Right ventricle myocardium inferior (tissue), 1 donor: Measurements from ENCODE around the gene FURIN. TPM values are rescaled to one million over a fixed set of nuclear protein-coding genes. Genes with fewer than 3 reads are reported as not detected.
"Not testable (repeated sequence)": the region's sequence is repeated elsewhere in the genome, so short reads cannot be mapped to it uniquely, and the experiment has no call there.

Experiments
- ATAC-seq: fragments of 200-7000 bp; cut with Tn5 transposase; one replicate; pipeline ENCODE4 v1.9.1; 2020; ENCODE audit warnings: mild to moderate bottlenecking, moderate library complexity
- DNase-seq: peaks from one replicate; pipeline ENCODE4 v3.0.0; 2021; ENCODE audit errors: missing footprints
- intact Hi-C: fragments of 100-400 bp; cut with DNase I; formaldehyde crosslinking; loops from one replicate; pipeline ENCODE4 v1.11.0; 2022
- total RNA-seq: library from RNA; stranded (reverse); fragmentation: NEBNext Ultra II Directional; extraction: Animal tissue kit (Norgen Biotek cat#: 25700); gene quantifications from one replicate; pipeline ENCODE4 v1.2.1, GENCODE V29; 2021
- donor health status: DM: no; HTN: yes; CAD: no; lungs with severe emphysema.

FURIN gene
- total RNA-seq, 1 donor from 2014 or later = 51.2 TPM

GRCh38 chr15:90890839-90891238, 22.5 kb downstream of the FURIN start:
- intact Hi-C loops = no loop called here
- DNase-seq = peak; percentile 11
- no peak for ATAC-seq

- no peak for ATAC-seq
- peak; percentile 58 for DNase-seq
- intact Hi-C loops = no loop called here
Observed at GRCh38 chr15:90891346-90891949, 23.1 kb downstream of the FURIN start.

DNA sequence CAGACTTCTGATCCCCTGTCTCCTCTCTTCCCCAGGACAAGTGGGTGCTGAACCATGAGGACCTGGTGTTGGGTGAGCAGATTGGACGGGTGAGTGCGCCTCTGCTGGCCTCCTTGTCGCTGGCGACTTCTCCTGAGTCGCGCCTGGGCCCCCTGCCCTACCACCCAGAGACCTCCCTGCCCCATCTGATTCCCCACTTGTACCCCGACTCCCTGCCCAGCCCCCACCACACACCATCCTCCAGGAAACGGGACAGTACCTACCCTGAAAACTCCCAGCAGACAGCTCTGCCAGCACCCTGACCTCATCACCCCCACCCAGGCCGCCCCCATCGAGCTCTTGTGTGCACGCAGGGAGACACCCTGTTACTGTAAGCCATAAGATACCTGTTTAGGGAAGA, 23.6 kb downstream of the FURIN start:
- DNase-seq (peak; percentile 11), ATAC-seq (no peak)
- intact Hi-C loops = no loop called here

DNA sequence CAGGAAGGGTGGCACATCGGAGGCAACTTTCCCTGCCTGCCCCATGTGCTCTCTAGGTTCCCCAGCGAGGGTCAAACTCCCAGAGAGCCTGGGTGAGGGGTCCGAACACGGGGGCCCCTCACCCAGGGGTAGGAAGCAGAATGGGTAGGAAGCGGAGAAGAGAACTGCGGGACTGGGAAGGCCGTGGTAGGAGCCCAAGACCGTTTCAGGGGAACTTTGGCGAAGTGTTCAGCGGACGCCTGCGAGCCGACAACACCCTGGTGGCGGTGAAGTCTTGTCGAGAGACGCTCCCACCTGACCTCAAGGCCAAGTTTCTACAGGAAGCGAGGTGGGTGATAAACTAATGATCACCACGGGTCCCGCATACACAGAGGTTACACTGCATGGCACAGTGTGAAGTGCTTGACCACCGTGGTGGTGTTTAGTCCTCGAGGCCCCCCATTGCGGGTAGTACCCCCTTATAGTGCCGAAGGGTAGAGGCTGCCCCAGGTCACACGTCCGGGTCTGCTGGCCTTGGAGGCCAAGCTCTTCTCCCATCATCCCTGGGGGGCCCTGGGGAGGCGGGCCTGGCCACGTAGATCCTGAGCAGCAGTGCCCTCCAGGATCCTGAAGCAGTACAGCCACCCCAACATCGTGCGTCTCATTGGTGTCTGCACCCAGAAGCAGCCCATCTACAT, 24.2 kb downstream of the FURIN start:
- intact Hi-C loops = no loop called here
- DNase-seq (peak; percentile 26), ATAC-seq (no peak)

DNA sequence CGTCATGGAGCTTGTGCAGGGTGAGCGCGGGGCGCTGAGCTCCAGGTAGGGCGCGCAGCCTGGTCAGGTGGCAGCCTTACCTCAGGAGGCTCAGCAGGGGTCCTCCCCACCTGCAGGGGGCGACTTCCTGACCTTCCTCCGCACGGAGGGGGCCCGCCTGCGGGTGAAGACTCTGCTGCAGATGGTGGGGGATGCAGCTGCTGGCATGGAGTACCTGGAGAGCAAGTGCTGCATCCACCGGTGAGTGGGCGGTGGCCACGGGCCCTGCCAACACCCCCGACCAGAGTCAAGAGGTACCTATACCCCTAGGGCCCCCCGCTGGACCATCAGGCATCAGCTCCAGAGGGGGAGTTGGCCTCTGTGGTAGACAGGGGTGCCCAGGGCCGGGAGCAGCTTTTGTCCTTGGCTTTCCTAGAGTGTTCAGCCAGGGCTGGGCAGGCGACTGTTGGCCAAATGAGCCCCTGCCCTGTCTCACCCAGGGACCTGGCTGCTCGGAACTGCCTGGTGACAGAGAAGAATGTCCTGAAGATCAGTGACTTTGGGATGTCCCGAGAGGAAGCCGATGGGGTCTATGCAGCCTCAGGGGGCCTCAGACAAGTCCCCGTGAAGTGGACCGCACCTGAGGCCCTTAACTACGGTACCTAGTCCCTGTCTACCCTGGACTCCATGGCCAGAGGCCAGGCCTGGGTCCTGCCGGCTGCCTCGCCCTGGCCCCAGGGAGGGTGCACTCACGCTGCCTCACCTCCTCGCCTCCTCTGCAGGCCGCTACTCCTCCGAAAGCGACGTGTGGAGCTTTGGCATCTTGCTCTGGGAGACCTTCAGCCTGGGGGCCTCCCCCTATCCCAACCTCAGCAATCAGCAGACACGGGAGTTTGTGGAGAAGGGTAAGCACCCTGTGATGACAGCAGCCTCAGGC, 25.0 kb downstream of the FURIN start:
- DNase-seq = peak; percentile 53
- ATAC-seq = no peak
- intact Hi-C loops = no loop called here

DNA sequence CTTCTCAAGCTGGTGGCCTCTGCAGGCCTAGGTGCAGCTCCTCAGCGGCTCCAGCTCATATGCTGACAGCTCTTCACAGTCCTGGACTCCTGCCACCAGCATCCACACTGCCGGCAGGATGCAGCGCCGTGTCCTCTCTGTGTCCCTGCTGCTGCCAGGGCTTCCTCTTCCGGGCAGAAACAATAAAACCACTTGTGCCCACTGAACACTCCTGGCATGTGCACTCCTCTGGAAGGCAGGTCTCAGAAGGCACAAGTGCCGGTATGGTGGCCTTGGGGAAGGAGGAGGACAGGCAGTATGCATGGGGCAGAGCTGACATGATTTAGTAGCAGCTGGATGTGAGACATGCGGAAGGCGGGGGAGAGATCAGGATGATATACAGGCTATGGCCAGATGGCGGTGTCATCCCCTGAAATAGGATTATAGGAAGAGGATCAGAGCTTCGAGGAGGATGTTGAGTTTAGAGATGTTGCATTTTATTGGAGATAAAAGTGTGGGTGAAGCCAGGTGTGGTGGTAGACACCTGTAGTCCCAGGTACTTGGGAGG, 27.3 kb downstream of the FURIN start:
- ATAC-seq = no peak
- no peak for DNase-seq
- intact Hi-C loops = no loop called here

- DNase-seq = peak; percentile 9
- ATAC-seq, intact Hi-C loops: not testable (repeated sequence)
Observed at GRCh38 chr15:90897131-90897655, 28.8 kb downstream of the FURIN start.

GRCh38 chr15:90901175-90902039, 33.0 kb downstream of the FURIN start:
- no peak for ATAC-seq
- DNase-seq = no peak
- intact Hi-C loops = no loop called here

- peak; percentile 94 for ATAC-seq
- intact Hi-C loops = no loop called here
- DNase-seq = peak; percentile 90
Observed at GRCh38 chr15:90902040-90902839, 33.9 kb downstream of the FURIN start.

DNA sequence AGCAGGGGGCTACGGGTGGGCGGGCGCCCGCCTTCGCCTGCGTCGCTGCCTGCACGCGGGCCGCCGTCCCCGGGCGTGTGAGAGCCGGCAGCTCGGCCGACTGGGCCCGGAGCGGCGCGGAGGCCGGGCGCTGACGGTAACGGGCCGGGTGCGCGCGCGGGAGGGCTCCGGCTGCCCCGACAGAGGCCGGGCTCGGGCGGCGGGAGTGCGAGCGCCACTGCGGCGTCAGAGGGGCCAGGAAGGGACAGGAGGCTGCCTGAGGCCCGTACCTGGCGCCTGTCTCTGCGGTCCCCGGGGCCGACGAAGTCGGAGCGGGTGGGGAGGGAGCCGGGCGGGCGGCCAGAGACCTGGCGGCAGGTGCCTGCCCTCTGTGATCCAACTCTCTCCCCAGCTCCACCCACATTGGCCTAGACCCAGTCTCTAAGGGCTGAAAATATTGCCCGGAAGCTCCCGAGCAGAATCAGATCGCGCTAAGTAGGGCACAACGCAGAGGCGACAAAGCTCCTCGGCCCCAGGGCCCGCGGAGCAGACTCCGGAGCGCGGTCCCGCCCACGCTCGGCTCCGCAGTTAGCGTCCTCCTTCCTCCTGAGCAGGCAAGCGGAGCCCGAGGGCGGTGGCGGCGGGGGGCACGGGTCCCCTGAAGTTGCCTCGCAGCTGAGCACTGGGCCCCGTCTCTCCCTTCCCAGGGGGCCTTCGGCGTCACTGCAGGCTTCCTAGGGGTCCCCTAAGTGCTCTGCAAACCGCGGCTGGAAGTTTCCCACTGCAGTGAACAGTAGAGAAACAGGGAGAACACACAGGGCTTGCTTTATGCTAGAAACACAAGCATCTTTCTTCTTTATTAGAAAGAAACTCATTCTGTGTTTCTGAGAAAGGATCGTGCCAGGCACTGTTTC, 34.7 kb downstream of the FURIN start, which contains the start of gene MAN2A2:
Gene MAN2A2 (plus strand): TSS at position 463 of the 893 bp plus-strand sequence. CDS start 906 bp downstream, outside the sequence.
- DNase-seq = peak; percentile 89

DNA sequence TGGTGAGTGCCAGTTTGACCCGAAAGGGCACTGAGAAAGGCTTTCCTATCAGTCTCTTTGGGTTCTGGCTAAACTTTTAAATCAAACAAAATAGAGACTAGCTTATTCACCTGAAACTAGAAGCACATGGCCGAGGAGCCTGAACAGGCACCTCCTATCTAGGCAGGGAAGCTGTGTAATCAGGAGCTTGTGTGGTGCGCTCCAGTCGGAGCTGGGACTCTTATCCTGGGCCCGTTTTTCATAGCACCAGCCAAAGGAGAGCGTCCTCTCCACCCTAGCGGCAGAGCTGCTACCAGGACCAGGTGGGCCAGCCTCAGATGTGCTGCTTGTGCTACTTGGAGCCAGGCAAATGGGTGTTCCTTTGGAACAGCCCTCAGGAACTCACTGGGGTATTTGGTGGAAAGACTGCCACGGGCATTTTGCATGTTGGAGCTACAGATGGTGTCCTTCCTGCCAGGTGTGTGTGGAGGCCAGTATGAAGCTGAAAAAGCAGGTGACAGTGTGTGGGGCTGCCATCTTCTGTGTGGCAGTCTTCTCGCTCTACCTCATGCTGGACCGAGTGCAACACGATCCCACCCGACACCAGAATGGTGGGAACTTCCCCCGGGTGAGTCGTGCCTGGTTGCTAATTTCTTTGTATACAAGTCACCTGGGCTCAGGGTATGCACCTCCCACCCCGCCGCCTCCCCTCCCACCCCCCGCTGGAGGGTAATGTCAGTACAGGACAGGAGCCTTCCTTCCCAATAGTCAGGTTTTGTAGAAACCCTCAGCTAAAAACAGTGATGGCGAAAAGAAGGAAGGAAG, 35.5 kb downstream of the FURIN start:
- DNase-seq (peak; percentile 49), ATAC-seq (no peak)
- intact Hi-C loops = loop anchor here (1.0 kb wide), 1 partner anchor 27 kb away; no protein-coding TSS in a partner anchor

More for the DNA sequence above, 34.7 kb downstream of the FURIN start, which contains the start of gene MAN2A2:
- intact Hi-C loops = loop anchor here (1.0 kb wide), 1 partner anchor 28 kb away; no protein-coding TSS in a partner anchor
- ATAC-seq = peak; percentile 40

DNA sequence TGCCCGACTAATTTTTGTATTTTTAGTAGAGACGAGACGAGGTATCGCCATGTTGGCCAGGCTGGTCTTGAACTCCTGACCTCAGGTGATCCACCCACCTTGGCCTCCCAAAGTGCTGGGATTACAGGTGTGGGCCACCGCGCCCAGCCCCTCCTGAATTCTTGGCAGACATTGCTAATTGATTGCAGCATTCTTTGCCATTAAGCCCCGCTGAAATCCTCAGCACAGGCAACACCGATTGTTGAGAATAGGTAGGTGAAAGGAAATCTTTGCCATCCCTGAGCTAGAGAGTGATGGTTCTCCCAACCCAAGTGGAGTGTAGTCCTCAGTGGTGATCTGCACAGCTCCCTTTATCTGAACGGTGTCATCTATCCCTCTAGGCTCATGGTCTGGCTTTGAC, 36.4 kb downstream of the FURIN start:
- no peak for ATAC-seq

GRCh38 chr15:90905306-90906180, 37.2 kb downstream of the FURIN start:
- intact Hi-C loops = no loop called here
- ATAC-seq (no peak), DNase-seq (no peak)

More for the DNA sequence above, 36.4 kb downstream of the FURIN start:
- intact Hi-C loops = no loop called here
- no peak for DNase-seq

GRCh38 chr15:90906181-90906849, 37.9 kb downstream of the FURIN start:
- ATAC-seq = no peak
- intact Hi-C loops = no loop called here

More at GRCh38 chr15:90906181-90906849, 37.9 kb downstream of the FURIN start:
- peak; percentile 55 for DNase-seq
